HG03378 (cell line): ENCODE results near the gene PCDHA9.
"Not testable (repeated sequence)": the region's sequence is repeated elsewhere in the genome, so short reads cannot be mapped to it uniquely, and the experiment has no call there.

Experiments
- ATAC-seq: cut with Tn5 transposase; IDR thresholded peaks from one replicate; pipeline ENCODE4 v1.9.1; 2021; ENCODE audit warnings: mild to moderate bottlenecking, moderate library complexity; ENCODE audit not compliant: unreplicated experiment

Gene PCDHA9

GRCh38 chr5:140875085-140876065 lies 27.2 kb downstream of the PCDHA9 start, which contains the start of gene PCDHA12:
TSS of gene PCDHA12 (plus strand) at chr5:140875308. CDS start at chr5:140875473, 165 bp downstream.
- no peak for ATAC-seq

DNA sequence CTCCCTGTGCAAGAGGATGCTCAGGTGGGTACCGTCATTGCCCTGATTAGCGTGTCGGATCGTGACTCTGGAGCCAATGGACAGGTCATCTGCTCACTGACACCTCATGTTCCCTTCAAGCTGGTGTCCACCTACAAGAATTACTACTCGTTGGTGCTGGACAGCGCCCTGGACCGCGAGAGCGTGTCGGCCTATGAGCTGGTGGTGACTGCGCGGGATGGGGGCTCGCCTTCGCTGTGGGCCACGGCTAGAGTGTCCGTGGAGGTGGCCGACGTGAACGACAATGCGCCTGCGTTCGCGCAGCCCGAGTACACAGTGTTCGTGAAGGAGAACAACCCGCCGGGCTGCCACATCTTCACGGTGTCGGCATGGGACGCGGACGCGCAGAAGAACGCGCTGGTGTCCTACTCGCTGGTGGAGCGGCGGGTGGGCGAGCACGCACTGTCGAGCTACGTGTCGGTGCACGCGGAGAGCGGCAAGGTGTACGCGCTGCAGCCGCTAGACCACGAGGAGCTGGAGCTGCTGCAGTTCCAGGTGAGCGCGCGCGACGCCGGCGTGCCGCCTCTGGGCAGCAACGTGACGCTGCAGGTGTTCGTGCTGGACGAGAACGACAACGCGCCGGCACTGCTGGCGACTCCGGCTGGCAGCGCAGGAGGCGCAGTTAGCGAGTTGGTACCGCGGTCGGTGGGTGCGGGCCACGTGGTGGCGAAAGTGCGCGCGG lies 28.5 kb downstream of the PCDHA9 start:
- ATAC-seq = not testable (repeated sequence)

DNA sequence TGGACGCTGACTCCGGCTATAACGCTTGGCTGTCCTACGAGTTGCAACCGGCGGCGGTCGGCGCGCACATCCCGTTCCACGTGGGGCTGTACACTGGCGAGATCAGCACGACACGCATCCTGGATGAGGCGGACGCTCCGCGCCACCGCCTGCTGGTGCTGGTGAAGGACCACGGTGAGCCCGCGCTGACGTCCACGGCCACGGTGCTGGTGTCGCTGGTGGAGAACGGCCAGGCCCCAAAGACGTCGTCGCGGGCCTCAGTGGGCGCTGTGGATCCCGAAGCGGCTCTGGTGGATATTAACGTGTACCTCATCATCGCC lies 29.0 kb downstream of the PCDHA9 start:
- no peak for ATAC-seq

DNA sequence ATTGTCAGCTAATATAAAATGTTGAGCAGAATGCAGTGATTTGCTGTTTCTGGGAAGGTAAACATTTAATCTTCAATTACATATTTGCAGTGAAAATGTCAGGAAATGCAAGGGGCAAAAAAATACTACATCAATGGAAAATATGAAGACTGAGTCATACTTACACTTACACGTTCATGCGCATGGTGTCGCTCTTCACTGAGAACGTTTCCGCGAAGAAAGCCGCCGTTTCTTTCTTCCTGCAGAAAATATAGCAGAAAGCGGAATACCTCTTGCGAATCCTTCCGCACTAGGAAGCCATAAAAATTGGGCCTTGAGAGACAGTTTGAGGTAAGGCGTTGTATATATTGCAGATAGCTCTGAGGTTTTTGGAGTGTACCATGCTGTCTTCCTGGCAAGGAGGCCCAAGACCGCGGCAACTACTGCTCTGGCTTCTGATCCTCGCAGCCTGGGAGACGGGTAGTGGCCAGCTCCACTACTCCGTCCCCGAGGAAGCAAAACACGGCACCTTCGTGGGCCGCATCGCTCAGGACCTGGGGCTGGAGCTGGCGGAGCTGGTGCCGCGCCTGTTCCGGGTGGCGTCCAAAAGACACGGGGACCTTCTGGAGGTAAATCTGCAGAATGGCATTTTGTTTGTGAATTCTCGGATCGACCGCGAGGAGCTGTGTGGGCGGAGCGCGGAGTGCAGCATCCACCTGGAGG lies 33.9 kb downstream of the PCDHA9 start, which contains the start of gene PCDHA13:
Gene PCDHA13, plus strand, starts transcription at position 236 of the 702 bp plus-strand sequence. Its CDS starts 145 bp downstream, at position 381.
- ATAC-seq = no peak

DNA sequence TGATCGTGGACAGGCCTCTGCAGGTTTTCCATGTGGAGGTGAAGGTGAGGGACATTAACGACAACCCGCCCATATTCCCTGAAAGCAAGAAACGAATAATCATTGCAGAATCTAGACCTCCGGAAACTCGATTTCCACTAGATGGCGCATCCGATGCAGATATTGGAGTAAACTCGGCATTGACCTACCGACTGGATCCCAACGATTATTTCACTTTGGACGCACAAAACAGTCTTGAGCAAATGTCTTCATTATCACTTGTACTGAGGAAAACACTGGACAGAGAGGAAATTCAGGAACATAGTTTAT lies 34.4 kb downstream of the PCDHA9 start:
- no peak for ATAC-seq

GRCh38 chr5:140883373-140883772 lies 35.2 kb downstream of the PCDHA9 start:
- ATAC-seq = no peak

GRCh38 chr5:140883927-140884697 lies 35.9 kb downstream of the PCDHA9 start:
- no peak for ATAC-seq
